Stimulated activated naive CD8-positive, alpha-beta T cell treated with anti-CD3 and anti-CD28 coated beads, Interleukin-15, Interleukin-2, amounts not matched to agents 100 U/mL and 50 U/mL, for 24 hours (primary cell): ENCODE measurements around the gene PAK4.
"Not testable (repeated sequence)": the region's sequence is repeated elsewhere in the genome, so short reads cannot be mapped to it uniquely, and the experiment has no call there.

Experiments used
- ATAC-seq: fragments of 150-1000 bp; cut with Tn5 transposase; one replicate; pipeline ENCODE4 v1.10.0; 2021
- DNase-seq: peaks from one replicate; pipeline ENCODE4 v3.0.0; 2021

The PAK4 gene

GRCh38 chr19:39207293-39207836, 81.8 kb downstream of the PAK4 start:
- DNase-seq (no peak), ATAC-seq (no peak)

DNA sequence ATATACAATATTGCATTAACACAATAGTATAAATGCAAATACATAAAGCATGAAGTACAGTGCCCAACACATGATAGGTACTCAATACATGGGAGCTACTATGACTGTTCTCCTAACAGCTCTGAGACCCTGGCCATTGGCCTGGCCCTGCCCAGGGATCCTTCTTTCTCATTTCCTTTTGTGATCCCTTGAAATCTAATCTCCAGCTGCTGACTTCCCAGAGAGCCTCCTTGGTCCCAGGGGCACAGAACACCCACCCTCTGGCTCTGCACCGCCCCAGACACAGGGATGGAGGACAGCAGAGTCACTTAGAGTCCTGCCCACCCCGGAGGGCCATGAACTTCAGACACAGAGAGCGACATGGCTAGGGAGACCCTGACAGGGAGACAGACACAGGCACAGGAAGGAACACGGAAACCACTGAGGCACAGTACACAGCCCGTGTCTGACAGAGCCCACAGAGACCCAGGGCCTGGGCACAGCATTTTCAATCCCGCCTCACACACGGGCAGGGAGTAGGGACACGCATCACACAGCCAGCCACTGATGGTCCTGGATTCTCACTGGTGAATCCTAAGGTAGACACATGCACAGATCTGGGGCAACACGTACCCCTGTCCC, 82.7 kb downstream of the PAK4 start:
- no peak for ATAC-seq

DNA sequence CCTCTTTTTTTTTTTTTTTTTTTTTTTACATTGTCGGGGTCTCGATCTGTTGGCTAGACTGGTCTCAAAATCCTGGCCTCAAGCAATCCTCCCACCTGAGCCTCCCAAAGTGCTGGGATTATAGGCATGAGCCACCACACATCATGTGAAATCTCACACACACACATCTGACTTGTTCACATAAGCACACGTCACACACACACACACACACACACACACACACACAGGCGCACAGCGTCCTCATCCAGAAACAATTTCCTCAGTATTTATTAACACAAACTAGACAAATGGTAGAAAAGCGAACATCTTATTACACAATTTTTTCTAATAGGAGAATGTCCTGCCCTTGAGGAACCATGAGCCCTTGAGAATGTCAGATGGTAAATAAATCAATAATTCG, 83.6 kb downstream of the PAK4 start:
- DNase-seq = no peak
- ATAC-seq = no peak

More for the DNA sequence above, 82.7 kb downstream of the PAK4 start:
- DNase-seq = no peak

DNA sequence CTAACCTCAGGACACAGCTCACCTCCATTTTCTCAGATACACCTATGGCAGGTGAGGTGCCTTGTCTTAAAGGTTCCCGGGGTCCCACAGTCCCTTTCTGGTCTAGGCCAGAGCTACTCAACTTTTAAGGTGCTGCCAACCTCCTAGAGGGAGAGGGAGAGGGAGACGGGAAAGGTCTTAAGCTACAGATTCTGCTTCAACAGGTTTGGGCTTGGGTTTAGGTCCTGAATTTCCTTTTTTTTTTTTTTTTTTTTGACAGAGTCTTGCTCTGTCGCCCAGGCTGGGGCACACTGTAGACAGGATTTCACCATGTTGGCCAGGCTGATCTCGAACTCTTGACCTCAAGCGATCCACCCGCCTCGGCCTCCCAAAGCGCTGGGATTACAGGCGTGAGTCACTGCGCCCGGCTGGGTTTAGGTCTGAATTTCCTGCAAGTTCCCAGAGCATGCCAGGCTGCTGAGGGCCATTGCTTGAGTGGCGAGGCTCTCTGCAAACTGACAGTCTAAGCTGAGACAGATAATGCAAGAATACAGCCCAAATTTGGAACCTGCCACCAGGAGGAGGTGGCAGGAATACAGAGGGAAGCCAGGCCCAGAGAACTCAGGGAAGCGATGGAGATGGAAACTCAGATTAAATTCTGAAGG, 86.3 kb downstream of the PAK4 start:
- DNase-seq (no peak), ATAC-seq (no peak)

GRCh38 chr19:39212375-39212742, 86.8 kb downstream of the PAK4 start:
- ATAC-seq (peak; percentile 83), DNase-seq (peak; percentile 72)

- not testable (repeated sequence) for ATAC-seq
Observed at GRCh38 chr19:39215323-39215722, 89.7 kb downstream of the PAK4 start.

GRCh38 chr19:39217094-39217493, 91.5 kb downstream of the PAK4 start:
- DNase-seq (no peak), ATAC-seq (no peak)

More at GRCh38 chr19:39215323-39215722, 89.7 kb downstream of the PAK4 start:
- not testable (repeated sequence) for DNase-seq

DNA sequence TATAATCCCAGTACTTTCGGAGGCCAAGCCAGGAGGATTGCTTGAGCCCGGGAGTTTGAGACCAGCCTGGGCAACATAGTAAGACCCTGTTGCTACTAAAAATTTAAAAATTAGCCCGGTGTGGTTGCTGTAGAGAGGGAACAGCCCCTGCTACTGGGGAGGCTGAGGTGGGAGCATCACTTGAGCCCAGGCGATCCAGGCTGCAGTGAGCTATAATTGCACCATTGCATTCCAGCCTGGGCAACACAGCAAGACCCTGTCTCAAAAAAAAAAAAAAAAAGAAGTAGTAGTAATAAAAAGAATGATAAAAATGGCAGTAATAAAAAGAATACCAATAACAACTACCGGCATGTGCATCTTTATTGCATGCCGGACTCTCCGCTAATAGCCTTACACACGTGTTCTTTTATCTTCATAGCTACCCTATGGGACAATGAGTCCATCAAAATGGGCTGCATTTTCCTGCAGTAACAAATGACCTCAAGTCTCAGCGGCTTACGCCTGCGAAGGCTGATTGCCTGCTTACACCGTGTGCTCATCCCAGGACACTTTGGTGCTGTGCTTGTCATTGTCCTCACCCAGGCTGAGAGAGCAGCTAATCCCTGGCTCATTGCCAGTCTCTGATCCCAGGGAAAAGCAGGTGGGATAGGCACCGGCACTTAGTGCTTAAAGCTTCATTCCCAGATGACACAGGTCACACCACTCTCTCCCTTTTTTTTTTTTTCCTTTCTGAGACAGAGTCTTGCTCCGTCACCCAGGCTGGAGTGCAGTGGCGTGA, 92.8 kb downstream of the PAK4 start:
- ATAC-seq = no peak

GRCh38 chr19:39219108-39219507, 93.5 kb downstream of the PAK4 start:
- not testable (repeated sequence) for DNase-seq

More for the DNA sequence above, 92.8 kb downstream of the PAK4 start:
- DNase-seq = no peak

GRCh38 chr19:39223703-39224279, 98.2 kb downstream of the PAK4 start:
- ATAC-seq (no peak), DNase-seq (peak; percentile 20)

More at GRCh38 chr19:39219108-39219507, 93.5 kb downstream of the PAK4 start:
- ATAC-seq = not testable (repeated sequence)

DNA sequence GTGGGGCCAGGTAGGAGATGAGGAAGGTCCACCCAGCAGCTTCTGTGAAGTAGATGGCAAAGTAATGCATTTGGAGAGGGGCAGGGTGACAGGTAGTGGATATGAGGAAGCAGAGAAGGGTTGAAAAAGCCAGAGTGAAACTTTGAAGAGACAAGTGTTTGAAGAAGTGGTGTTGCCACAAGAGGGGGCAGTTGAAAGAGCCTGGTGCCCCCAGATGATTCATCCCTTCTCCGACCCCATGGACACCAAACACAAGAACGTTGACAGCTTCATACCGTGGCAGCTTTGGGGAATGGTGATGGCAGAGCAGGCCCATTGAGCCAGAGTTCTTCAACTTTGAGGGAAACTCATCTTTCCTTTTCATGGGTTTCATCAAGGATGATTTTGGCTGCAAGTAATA, 99.3 kb downstream of the PAK4 start:
- ATAC-seq (no peak), DNase-seq (no peak)
